ENCODE results near the gene SAMD5. TPM values are rescaled to one million over a fixed set of nuclear protein-coding genes. Genes with fewer than 3 reads are reported as not detected.

SAMD5 gene
- total and polyA plus RNA-seq, 2 of the 8 experiments (the other 6 are each of a cell fraction or from before 2014, with no cell fraction given): 0.02 to 0.04 TPM

- TF ChIP-seq, protein P1, sequence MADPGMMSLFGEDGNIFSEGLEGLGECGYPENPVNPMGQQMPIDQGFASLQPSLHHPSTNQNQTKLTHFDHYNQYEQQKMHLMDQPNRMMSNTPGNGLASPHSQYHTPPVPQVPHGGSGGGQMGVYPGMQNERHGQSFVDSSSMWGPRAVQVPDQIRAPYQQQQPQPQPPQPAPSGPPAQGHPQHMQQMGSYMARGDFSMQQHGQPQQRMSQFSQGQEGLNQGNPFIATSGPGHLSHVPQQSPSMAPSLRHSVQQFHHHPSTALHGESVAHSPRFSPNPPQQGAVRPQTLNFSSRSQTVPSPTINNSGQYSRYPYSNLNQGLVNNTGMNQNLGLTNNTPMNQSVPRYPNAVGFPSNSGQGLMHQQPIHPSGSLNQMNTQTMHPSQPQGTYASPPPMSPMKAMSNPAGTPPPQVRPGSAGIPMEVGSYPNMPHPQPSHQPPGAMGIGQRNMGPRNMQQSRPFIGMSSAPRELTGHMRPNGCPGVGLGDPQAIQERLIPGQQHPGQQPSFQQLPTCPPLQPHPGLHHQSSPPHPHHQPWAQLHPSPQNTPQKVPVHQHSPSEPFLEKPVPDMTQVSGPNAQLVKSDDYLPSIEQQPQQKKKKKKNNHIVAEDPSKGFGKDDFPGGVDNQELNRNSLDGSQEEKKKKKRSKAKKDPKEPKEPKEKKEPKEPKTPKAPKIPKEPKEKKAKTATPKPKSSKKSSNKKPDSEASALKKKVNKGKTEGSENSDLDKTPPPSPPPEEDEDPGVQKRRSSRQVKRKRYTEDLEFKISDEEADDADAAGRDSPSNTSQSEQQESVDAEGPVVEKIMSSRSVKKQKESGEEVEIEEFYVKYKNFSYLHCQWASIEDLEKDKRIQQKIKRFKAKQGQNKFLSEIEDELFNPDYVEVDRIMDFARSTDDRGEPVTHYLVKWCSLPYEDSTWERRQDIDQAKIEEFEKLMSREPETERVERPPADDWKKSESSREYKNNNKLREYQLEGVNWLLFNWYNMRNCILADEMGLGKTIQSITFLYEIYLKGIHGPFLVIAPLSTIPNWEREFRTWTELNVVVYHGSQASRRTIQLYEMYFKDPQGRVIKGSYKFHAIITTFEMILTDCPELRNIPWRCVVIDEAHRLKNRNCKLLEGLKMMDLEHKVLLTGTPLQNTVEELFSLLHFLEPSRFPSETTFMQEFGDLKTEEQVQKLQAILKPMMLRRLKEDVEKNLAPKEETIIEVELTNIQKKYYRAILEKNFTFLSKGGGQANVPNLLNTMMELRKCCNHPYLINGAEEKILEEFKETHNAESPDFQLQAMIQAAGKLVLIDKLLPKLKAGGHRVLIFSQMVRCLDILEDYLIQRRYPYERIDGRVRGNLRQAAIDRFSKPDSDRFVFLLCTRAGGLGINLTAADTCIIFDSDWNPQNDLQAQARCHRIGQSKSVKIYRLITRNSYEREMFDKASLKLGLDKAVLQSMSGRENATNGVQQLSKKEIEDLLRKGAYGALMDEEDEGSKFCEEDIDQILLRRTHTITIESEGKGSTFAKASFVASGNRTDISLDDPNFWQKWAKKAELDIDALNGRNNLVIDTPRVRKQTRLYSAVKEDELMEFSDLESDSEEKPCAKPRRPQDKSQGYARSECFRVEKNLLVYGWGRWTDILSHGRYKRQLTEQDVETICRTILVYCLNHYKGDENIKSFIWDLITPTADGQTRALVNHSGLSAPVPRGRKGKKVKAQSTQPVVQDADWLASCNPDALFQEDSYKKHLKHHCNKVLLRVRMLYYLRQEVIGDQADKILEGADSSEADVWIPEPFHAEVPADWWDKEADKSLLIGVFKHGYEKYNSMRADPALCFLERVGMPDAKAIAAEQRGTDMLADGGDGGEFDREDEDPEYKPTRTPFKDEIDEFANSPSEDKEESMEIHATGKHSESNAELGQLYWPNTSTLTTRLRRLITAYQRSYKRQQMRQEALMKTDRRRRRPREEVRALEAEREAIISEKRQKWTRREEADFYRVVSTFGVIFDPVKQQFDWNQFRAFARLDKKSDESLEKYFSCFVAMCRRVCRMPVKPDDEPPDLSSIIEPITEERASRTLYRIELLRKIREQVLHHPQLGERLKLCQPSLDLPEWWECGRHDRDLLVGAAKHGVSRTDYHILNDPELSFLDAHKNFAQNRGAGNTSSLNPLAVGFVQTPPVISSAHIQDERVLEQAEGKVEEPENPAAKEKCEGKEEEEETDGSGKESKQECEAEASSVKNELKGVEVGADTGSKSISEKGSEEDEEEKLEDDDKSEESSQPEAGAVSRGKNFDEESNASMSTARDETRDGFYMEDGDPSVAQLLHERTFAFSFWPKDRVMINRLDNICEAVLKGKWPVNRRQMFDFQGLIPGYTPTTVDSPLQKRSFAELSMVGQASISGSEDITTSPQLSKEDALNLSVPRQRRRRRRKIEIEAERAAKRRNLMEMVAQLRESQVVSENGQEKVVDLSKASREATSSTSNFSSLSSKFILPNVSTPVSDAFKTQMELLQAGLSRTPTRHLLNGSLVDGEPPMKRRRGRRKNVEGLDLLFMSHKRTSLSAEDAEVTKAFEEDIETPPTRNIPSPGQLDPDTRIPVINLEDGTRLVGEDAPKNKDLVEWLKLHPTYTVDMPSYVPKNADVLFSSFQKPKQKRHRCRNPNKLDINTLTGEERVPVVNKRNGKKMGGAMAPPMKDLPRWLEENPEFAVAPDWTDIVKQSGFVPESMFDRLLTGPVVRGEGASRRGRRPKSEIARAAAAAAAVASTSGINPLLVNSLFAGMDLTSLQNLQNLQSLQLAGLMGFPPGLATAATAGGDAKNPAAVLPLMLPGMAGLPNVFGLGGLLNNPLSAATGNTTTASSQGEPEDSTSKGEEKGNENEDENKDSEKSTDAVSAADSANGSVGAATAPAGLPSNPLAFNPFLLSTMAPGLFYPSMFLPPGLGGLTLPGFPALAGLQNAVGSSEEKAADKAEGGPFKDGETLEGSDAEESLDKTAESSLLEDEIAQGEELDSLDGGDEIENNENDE (IDR thresholded peaks at IDR 0.05; ENCODE audit: insufficient replicate concordance, low read length): no peak
- TF ChIP-seq KDM4A (IDR thresholded peaks at IDR 0.05; ENCODE audit: low read depth, low read length, severe bottlenecking) (no peak), RFX5 (IDR thresholded peaks at IDR 0.05; ENCODE audit: borderline replicate concordance, low read depth, low read length) (no peak), PHF8 (conservative IDR thresholded peaks at IDR 0.05; ENCODE audit: low read depth, low read length) (no peak)
Observed at GRCh38 chr6:147564556-147564955, 56.1 kb downstream of the SAMD5 start (continued).

All from H1 (cell line).